Thoracic aorta (tissue), 2 donors: ENCODE measurements around the gene ADARB2. TPM values are rescaled to one million over a fixed set of nuclear protein-coding genes. Genes with fewer than 3 reads are reported as not detected.

Source experiments
- ATAC-seq: fragments of 150-250 bp; one replicate; pipeline ENCODE4 v1.8.0; 2017; ENCODE audit warnings: low read depth; ENCODE audit not compliant: insufficient number of reproducible peaks, low FRiP score
- DNase-seq: peaks from one replicate; pipeline ENCODE4 v3.0.0-alpha.2; 2020; ENCODE audit warnings: low spot score
- H3K27ac ChIP-seq, 2 donors: fragments of 200-600 bp; sonication (generic); 1 replicate in 1 of 2; 2 replicates in 1 of 2; pipeline ENCODE4 v1.5.1; 2016; ENCODE audit warnings: mild to moderate bottlenecking in 2 of 2, moderate library complexity in 2 of 2
- H3K27me3 ChIP-seq: fragments of 200-600 bp; sonication (generic); replicated peaks from 2 replicates; pipeline ENCODE4 v1.6.0; 2016; ENCODE audit warnings: mild to moderate bottlenecking; ENCODE audit not compliant: insufficient read depth
- H3K36me3 ChIP-seq: fragments of 200-600 bp; sonication (generic); one replicate; pipeline ENCODE4 v1.5.1; 2016
- H3K4me1 ChIP-seq, 2 donors: fragments of 200-600 bp; sonication (generic); 1 replicate in 1 of 2; 2 replicates in 1 of 2; pipeline versions ENCODE4 v1.5.1 to v1.6.0; 2016; ENCODE audit warnings: low read depth in 2 of 2, mild to moderate bottlenecking in 1 of 2; ENCODE audit not compliant: control insufficient read depth in 1 of 2
- H3K4me3 ChIP-seq: fragments of 200-600 bp; sonication (generic); 2 replicates; pipeline ENCODE4 v1.5.1; 2016; ENCODE audit warnings: mild to moderate bottlenecking
- H3K9me3 ChIP-seq: fragments of 200-600 bp; sonication (generic); 2 replicates; pipeline ENCODE4 v1.5.1; 2016
- total RNA-seq, 2 donors: library from RNA; depleted of rRNA; stranded (reverse); fragments of >200 nt; gene quantifications; one replicate each; pipeline versions ENCODE4 v1.1.0 to v1.2.3, GENCODE V29; 2016
- TF ChIP-seq, protein P1 (sequence below): fragments of 200-600 bp; sonication (generic); IDR thresholded peaks from one replicate; pipeline ENCODE4 v1.5.1; 2019; ENCODE audit warnings: antibody characterized with exemption

Gene ADARB2
- total RNA-seq, 2 donors from 2014 or later = 0.71 to 3.1 TPM

DNA sequence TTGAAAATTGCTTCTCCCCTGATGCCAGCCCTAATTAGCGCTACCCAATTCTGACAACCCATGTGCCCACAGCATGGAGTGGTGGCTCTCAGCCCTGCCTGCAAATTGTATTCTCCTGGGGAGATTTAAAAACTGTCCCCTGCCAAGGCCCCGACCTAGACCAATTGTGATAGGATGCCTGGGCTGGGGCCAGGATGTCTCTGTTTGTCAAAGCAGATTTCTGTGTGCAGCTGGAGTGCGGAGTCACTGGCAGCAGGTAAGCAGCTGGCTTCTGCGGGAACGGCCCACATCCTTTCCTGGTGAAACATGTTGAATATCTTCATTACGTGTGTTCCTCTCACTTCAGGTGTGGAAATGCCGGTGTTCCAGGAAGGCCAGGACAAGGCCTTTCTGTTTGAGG lies 442.6 kb downstream of the ADARB2 start:
- ATAC-seq (no peak), DNase-seq (no peak)
- Histone ChIP-seq H3K4me3 (no peak overlapping the region), H3K27ac (no peak overlapping the region), H3K36me3 (no peaks in the 10 kb centered on the region), H3K27me3 (no peaks in the 10 kb centered on the region), H3K9me3 (no peaks in the 10 kb centered on the region), H3K4me1 (no peaks in the 10 kb centered on the region)
- TF ChIP-seq, protein P1, sequence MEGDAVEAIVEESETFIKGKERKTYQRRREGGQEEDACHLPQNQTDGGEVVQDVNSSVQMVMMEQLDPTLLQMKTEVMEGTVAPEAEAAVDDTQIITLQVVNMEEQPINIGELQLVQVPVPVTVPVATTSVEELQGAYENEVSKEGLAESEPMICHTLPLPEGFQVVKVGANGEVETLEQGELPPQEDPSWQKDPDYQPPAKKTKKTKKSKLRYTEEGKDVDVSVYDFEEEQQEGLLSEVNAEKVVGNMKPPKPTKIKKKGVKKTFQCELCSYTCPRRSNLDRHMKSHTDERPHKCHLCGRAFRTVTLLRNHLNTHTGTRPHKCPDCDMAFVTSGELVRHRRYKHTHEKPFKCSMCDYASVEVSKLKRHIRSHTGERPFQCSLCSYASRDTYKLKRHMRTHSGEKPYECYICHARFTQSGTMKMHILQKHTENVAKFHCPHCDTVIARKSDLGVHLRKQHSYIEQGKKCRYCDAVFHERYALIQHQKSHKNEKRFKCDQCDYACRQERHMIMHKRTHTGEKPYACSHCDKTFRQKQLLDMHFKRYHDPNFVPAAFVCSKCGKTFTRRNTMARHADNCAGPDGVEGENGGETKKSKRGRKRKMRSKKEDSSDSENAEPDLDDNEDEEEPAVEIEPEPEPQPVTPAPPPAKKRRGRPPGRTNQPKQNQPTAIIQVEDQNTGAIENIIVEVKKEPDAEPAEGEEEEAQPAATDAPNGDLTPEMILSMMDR = no peak

- Histone ChIP-seq H3K9me3 (no peaks in the 10 kb centered on the region), H3K4me3 (no peak overlapping the region), H3K4me1 (no peaks in the 10 kb centered on the region), H3K36me3 (no peaks in the 10 kb centered on the region), H3K27me3 (no peaks in the 10 kb centered on the region), H3K27ac (no peak overlapping the region)
- DNase-seq (no peak), ATAC-seq (no peak)
- TF ChIP-seq, protein P1 = no peak
Measured at GRCh38 chr10:1293636-1294435, 443.5 kb downstream of the ADARB2 start.

DNA sequence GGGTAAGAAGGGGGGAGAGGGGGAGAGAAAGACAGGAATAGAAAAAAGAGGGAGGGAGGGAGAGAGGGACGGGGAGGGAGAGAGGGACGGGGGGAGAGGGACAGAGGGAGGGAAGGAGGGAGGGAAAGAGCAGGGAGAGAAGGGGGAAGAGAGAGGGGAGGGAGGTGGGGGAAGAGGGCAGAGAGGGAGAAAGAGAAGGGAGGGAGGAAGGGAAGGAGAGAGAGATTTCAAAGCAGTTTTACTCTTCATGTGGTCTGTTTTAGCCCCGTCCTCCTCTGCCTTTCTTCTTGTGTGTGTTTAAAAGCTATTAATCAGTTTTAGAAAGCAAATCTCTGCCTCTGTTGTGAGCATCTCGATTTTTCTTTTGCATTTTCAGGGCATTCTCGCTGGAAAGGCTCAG lies 444.2 kb downstream of the ADARB2 start:
- Histone ChIP-seq H3K27me3 (no peaks in the 10 kb centered on the region), H3K27ac (no peak overlapping the region), H3K9me3 (no peaks in the 10 kb centered on the region), H3K36me3 (no peaks in the 10 kb centered on the region), H3K4me3 (no peak overlapping the region), H3K4me1 (peaks cover 0 to 3% of the 10 kb centered on the region in 2 donors)
- TF ChIP-seq, protein P1 = no peak
- DNase-seq (no peak), ATAC-seq (no peak)

DNA sequence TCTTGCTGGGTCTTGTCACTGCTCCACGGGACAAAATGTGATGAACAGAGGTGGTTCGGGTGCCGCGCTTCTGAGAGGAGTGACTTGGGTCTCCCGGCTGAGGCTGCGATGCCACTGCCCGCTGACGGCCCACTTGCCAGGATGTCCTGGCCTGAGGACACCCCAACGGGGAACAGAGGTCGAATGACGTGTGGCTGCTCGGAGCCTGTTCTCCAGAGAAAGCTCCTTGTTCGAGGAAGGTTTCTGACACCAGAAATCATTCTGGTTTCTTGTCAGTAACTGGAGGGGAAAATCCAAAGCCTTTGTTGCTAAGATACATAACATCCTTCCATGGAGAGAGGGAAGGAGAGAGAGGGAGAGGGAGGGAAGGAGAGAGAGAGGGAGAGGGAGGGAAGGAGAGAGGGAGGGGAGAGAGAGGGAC lies 444.7 kb downstream of the ADARB2 start:
- Histone ChIP-seq H3K27me3 (no peaks in the 10 kb centered on the region), H3K36me3 (no peaks in the 10 kb centered on the region), H3K9me3 (no peaks in the 10 kb centered on the region), H3K27ac (no peak overlapping the region), H3K4me3 (no peak overlapping the region), H3K4me1 (peaks cover 0 to 8% of the 10 kb centered on the region in 2 donors)
- TF ChIP-seq, protein P1 = no peak
- ATAC-seq (no peak), DNase-seq (no peak)

GRCh38 chr10:1291178-1292090 lies 445.9 kb downstream of the ADARB2 start:
- no peak overlapping the region for H3K4me3 ChIP-seq
- H3K9me3 ChIP-seq = no peaks in the 10 kb centered on the region
- H3K36me3 ChIP-seq = no peaks in the 10 kb centered on the region
- DNase-seq (no peak), ATAC-seq (no peak)
- H3K27me3 ChIP-seq = no peaks in the 10 kb centered on the region
- H3K4me1 ChIP-seq = peaks cover 2 to 19% of the 10 kb centered on the region in 2 donors
- no peak overlapping the region for H3K27ac ChIP-seq
- TF ChIP-seq, protein P1 = no peak
